HepG2 (cell line): Measurements from ENCODE around the gene ADAT3. TPM values are rescaled to one million over a fixed set of nuclear protein-coding genes. Genes with fewer than 3 reads are reported as not detected.

ENCODE experiments used
- ATAC-seq: fragments of 200-7000 bp; cut with Tn5 transposase; 3 replicates; pipeline ENCODE4 v1.9.1; 2020; ENCODE audit warnings: mild to moderate bottlenecking, moderate library complexity
- BruUV-seq: library from RNA; stranded (reverse); fragments of 400-500 nt; replicated peaks from 2 replicates; lab custom pipeline; 2021; lab: Mats Ljungman, UMichigan
- CTCF ChIA-PET: fragments of 300-600 bp; formaldehyde crosslinking; extraction: SDS; loops from one replicate; lab custom pipeline; 2021; ENCODE audit warnings: low total read pairs, inconsistent platforms, low intra/inter-chr PET ratio; lab: Yijun Ruan, JAX
- POLR2A ChIA-PET: fragments of 350-600 bp; sonication (Branson Sonifier 250); formaldehyde crosslinking; loops from one replicate; lab custom pipeline; 2020; ENCODE audit warnings: antibody characterized with exemption, inconsistent platforms; lab: Yijun Ruan, JAX
- DNase-seq: peaks from one replicate; pipeline ENCODE4 v3.0.0-alpha.2; 2015; ENCODE audit warnings: low spot score
- FAIRE-seq: peaks from 3 replicates; lab custom pipeline; 2011; peaks lifted over from hg19 to GRCh38; lab: Jason Lieb, UNC
- H2AFZ ChIP-seq: one replicate; pipeline ENCODE4 v1.6.1; 2011; ENCODE audit warnings: low read length, inconsistent platforms
- H3K27ac ChIP-seq: fragments of 300-600 bp; 3 replicates; pipeline ENCODE4 v1.8.0; 2011; ENCODE audit warnings: mixed run types, mild to moderate bottlenecking, mixed read lengths, low read length, inconsistent platforms; ENCODE audit not compliant: insufficient read depth; ENCODE audit errors: extremely low read length
- H3K27me3 ChIP-seq, 2 experiments: fragments of 200-600 bp in 1 of 2; 2 replicates in 1 of 2; 3 replicates in 1 of 2; pipeline versions ENCODE4 v1.6.0 to v1.8.0; 2011; ENCODE audit warnings: low read length in 2 of 2, mild to moderate bottlenecking in 2 of 2, moderate library complexity in 2 of 2, inconsistent platforms in 1 of 2; ENCODE audit not compliant: insufficient read depth in 2 of 2, control insufficient read depth in 1 of 2
- H3K36me3 ChIP-seq, 2 experiments: fragments of 200-600 bp in 1 of 2; replicated peaks in 1 of 2; 2 replicates in 1 of 2; 3 replicates in 1 of 2; pipeline versions ENCODE4 v1.5.1 to v1.8.0; 2011; ENCODE audit warnings: low read length in 2 of 2, inconsistent platforms in 1 of 2; ENCODE audit not compliant: insufficient read depth in 2 of 2, control insufficient read depth in 1 of 2
- H3K4me1 ChIP-seq: 2 replicates; pipeline ENCODE4 v1.5.1; 2012; ENCODE audit warnings: low read length, inconsistent platforms; ENCODE audit not compliant: insufficient read depth
- H3K4me2 ChIP-seq: 2 replicates; pipeline ENCODE4 v1.6.0; 2011; ENCODE audit warnings: low read depth, low read length, inconsistent platforms
- H3K4me3 ChIP-seq, 3 experiments: fragments of 200-600 bp in 1 of 3; sonication (generic), shearing (Covaris generic) in 1 of 3; replicated peaks in 1 of 3; 2 replicates each; pipeline ENCODE4 v1.5.1; 2011 to 2016; ENCODE audit warnings: low read length in 3 of 3, inconsistent platforms in 2 of 3, low read depth in 2 of 3, mild to moderate bottlenecking in 2 of 3, control low read depth in 1 of 3, mixed read lengths in 1 of 3; ENCODE audit not compliant: insufficient read depth in 1 of 3
- H3K79me2 ChIP-seq: one replicate; pipeline ENCODE4 v1.6.1; 2011; ENCODE audit warnings: low read length, inconsistent platforms; ENCODE audit not compliant: insufficient read depth
- H3K9ac ChIP-seq: 2 replicates; pipeline ENCODE4 v1.6.0; 2011; ENCODE audit warnings: mild to moderate bottlenecking, low read depth, low read length, inconsistent platforms; ENCODE audit not compliant: insufficient read depth
- H3K9me3 ChIP-seq: 2 replicates; pipeline ENCODE4 v1.5.1; 2012; ENCODE audit warnings: mild to moderate bottlenecking, low read length
- H4K20me1 ChIP-seq: 2 replicates; pipeline ENCODE4 v1.6.0; 2011; ENCODE audit warnings: inconsistent platforms, mild to moderate bottlenecking, low read length, moderate library complexity; ENCODE audit not compliant: insufficient read depth
- ARID4A ChIP-seq: sonication (generic); formaldehyde crosslinking; IDR thresholded peaks from 2 replicates; pipeline ENCODE4 v1.5.0; 2020; ENCODE audit warnings: mild to moderate bottlenecking, missing genetic modification reagents, borderline replicate concordance
- KAT7 ChIP-seq: IDR thresholded peaks from 2 replicates; pipeline ENCODE4 v1.6.1; 2018; ENCODE audit warnings: borderline replicate concordance, missing compliant biosample characterization
- NFE2 ChIP-seq: sonication (generic); formaldehyde crosslinking; IDR thresholded peaks from 2 replicates; pipeline ENCODE4 v1.4.0; 2020; ENCODE audit warnings: missing genetic modification reagents
- SAP130 ChIP-seq: IDR thresholded peaks from 2 replicates; pipeline ENCODE4 v1.6.1; 2016; ENCODE audit warnings: low read depth
- UBTF ChIP-seq: sonication (generic); formaldehyde crosslinking; IDR thresholded peaks from 2 replicates; pipeline ENCODE4 v1.4.0; 2020; ENCODE audit warnings: mild to moderate bottlenecking, missing genetic modification reagents
- ZBTB3 ChIP-seq: sonication (generic); formaldehyde crosslinking; IDR thresholded peaks from 2 replicates; pipeline ENCODE4 v1.4.0; 2020; ENCODE audit warnings: low read depth, mild to moderate bottlenecking, moderate library complexity, missing genetic modification reagents, borderline replicate concordance
- ZC3H13 ChIP-seq: sonication (generic); formaldehyde crosslinking; IDR thresholded peaks from 2 replicates; pipeline ENCODE4 v1.8.1; 2023; ENCODE audit warnings: mild to moderate bottlenecking, missing genetic modification reagents, moderate library complexity
- ZNF7 ChIP-seq: IDR thresholded peaks from 2 replicates; pipeline ENCODE4 v1.6.1; 2016; ENCODE audit warnings: missing biosample characterization, missing genetic modification reagents
- ZNF816 ChIP-seq: sonication (generic); formaldehyde crosslinking; IDR thresholded peaks from 2 replicates; pipeline ENCODE4 v1.8.0; 2022; ENCODE audit warnings: missing genetic modification reagents, mild to moderate bottlenecking, borderline replicate concordance
- ZNF878 ChIP-seq: sonication (generic); formaldehyde crosslinking; IDR thresholded peaks from 2 replicates; pipeline ENCODE4 v1.8.1; 2023; ENCODE audit warnings: mild to moderate bottlenecking, missing genetic modification reagents, moderate library complexity
- WGBS: methylation state at CpG from one replicate; pipeline ENCODE4 v1.1.6; 2017; ENCODE audit warnings: low lambda C conversion rate; 5-methylcytosine and 5-hydroxymethylcytosine counted together
- in situ Hi-C: cut with HindIII; loops from 2 replicates; pipeline ENCODE4 v1.10.0; 2017; ENCODE audit warnings: low pct_unique_long_range_greater_than_20kb; ENCODE audit not compliant: extremely low pct_ligation_motif_present
- intact Hi-C: fragments of 100-400 bp; cut with micrococcal nuclease; formaldehyde crosslinking; loops from one replicate; pipeline ENCODE4 v1.10.0; 2022; ENCODE audit not compliant: unreplicated experiment
- polyA plus RNA-seq, 8 experiments: library from polyadenylated mRNA; depleted of rRNA in 3 of 8; stranded (reverse) in 7 of 8; unstranded in 1 of 8; fragments of >200 nt; fragmentation: Illumina TruSeq in 4 of 8; extraction: Trizol in 4 of 8; gene quantifications; 2 replicates each; pipeline versions ENCODE4 v1.2.1 to v1.2.3, GENCODE V29; 2011 to 2016; ENCODE audit warnings: low read depth in 4 of 8, missing spikeins in 1 of 8, mixed read lengths in 1 of 8; ENCODE audit not compliant: insufficient read depth in 1 of 8
- total RNA-seq, 5 experiments: library from RNA; depleted of rRNA; stranded (reverse); fragments of >200 nt; fragmentation: Illumina TruSeq; extraction: Trizol; gene quantifications; 2 replicates each; pipeline ENCODE4 v1.2.3, GENCODE V29; 2016; ENCODE audit warnings: low read depth in 1 of 5
- TF ChIP-seq, protein P1 (sequence below): sonication (generic); formaldehyde crosslinking; IDR thresholded peaks from 2 replicates; pipeline ENCODE4 v1.5.1; 2020; ENCODE audit warnings: missing genetic modification reagents, mild to moderate bottlenecking, borderline replicate concordance
- TF ChIP-seq, protein P2 (sequence below): sonication (generic); formaldehyde crosslinking; IDR thresholded peaks from 2 replicates; pipeline ENCODE4 v1.8.0; 2023; ENCODE audit warnings: mild to moderate bottlenecking, missing genetic modification reagents

Gene ADAT3
- total and polyA plus RNA-seq, 2 of the 13 experiments (the other 11 are each of a cell fraction or from before 2014, with no cell fraction given): 0.95 to 3.5 TPM

DNA sequence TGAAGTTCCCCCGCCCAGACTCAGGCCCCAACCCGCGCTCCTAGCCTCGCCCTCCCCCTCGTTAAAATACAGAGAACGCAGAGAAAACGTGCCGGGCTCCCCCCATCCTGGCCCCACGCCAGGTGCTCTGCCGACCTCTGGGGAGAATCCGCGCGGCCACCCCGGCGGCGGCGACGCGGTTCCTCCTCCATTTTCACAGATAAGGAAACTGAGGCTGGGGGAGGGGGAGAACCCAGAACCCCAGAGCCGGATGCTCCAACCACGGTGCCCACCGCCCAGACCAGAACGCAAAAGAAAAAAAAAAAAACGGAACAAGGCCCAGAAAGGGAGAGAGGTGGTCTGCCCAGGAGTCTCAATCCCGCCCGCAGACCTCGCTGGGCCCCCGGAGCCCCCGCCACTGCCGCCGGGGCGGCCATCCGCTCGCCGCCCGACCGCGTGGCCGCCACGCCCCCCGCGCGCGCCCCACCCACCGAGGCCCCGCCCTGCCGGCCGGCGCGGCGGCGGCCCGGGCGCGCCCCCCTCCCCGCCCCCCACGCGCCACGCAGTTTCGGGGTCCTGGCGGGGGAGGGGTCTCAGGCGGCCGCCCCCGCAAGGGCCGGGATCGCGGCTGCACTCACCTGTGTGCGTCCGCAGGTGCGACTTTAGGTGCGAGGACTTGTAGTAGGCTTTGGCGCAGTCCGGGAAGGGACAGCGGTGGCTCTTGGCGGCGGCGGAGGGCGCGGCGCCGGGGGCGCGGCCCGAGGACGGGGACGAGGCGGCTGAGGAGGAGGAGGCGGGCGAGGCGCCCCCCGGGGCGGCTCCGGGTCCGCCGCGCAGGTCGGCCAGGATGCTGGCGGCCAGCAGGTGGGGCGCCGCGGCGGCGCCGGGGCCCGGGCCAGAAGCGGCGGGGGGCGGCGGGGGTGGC is 42.5 kb upstream of the ADAT3 start:
- peak overlapping the region; percentile 81 for H3K4me2 ChIP-seq
- WGBS: 2% methylated on average over 37 of the region's 109 CpGs
- in situ Hi-C loops: no loop called here
- ChIA-PET POLR2A (no interaction called here), CTCF (no interaction called here)
- H3K27me3 ChIP-seq: no peaks in the 10 kb centered on the region; a peak in 1 of 5 replicates
- peak overlapping the region; percentile 84 for H3K9ac ChIP-seq
- peaks cover 64% of the 10 kb centered on the region for H3K4me1 ChIP-seq
- ATAC-seq: no peak
- peak overlapping the region; percentile 80 for H3K27ac ChIP-seq
- FAIRE-seq: no peak
- H3K79me2 ChIP-seq: peaks cover 50% of the 10 kb centered on the region
- H3K9me3 ChIP-seq: no peaks in the 10 kb centered on the region
- intact Hi-C loops: no loop called here
- H3K4me3 ChIP-seq: peak overlapping the region; percentile 89 to 95 (median 91)
- no peak overlapping the region for H2AFZ ChIP-seq
- H4K20me1 ChIP-seq: peaks cover 34% of the 10 kb centered on the region
- DNase-seq: no peak
- no peaks in the 10 kb centered on the region for H3K36me3 ChIP-seq
- BruUV-seq: no TSS peak
- no peak for TF ChIP-seq NFE2 (CRISPR knock-in tag)
- TF ChIP-seq ZNF816 (CRISPR knock-in tag): peak; percentile 39; the same call in 1 of the 2 replicates
- TF ChIP-seq ARID4A: peak; percentile 62
- TF ChIP-seq, protein P1, sequence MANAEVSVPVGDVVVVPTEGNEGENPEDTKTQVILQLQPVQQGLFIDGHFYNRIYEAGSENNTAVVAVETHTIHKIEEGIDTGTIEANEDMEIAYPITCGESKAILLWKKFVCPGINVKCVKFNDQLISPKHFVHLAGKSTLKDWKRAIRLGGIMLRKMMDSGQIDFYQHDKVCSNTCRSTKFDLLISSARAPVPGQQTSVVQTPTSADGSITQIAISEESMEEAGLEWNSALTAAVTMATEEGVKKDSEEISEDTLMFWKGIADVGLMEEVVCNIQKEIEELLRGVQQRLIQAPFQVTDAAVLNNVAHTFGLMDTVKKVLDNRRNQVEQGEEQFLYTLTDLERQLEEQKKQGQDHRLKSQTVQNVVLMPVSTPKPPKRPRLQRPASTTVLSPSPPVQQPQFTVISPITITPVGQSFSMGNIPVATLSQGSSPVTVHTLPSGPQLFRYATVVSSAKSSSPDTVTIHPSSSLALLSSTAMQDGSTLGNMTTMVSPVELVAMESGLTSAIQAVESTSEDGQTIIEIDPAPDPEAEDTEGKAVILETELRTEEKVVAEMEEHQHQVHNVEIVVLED: no peak
- no peak for TF ChIP-seq ZBTB3 (CRISPR knock-in tag)
- TF ChIP-seq, protein P2, sequence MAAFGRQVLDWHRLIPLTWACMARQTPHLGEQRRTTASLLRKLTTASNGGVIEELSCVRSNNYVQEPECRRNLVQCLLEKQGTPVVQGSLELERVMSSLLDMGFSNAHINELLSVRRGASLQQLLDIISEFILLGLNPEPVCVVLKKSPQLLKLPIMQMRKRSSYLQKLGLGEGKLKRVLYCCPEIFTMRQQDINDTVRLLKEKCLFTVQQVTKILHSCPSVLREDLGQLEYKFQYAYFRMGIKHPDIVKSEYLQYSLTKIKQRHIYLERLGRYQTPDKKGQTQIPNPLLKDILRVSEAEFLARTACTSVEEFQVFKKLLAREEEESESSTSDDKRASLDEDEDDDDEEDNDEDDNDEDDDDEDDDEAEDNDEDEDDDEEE (CRISPR knock-in tag): no peak
- no peak for TF ChIP-seq ZNF878 (CRISPR knock-in tag)
- no peak for TF ChIP-seq ZNF7 (CRISPR knock-in tag)
- TF ChIP-seq ZC3H13 (CRISPR knock-in tag): 0 out of 2 replicates have a peak, but pooled peaks have one; percentile 4
- peak; percentile 52; the same call in 1 of the 2 replicates for TF ChIP-seq SAP130
- TF ChIP-seq KAT7 (CRISPR knock-in tag): no peak
- no peak; the same call in 1 of the 2 replicates for TF ChIP-seq UBTF (CRISPR knock-in tag)
